Thyroid gland (tissue), 4 donors: ENCODE data around the gene CDIP1. TPM values are rescaled to one million over a fixed set of nuclear protein-coding genes. Genes with fewer than 3 reads are reported as not detected.
"Not testable (repeated sequence)": the region's sequence is repeated elsewhere in the genome, so short reads cannot be mapped to it uniquely, and the experiment has no call there.

ENCODE experiments used
- DNase-seq, 2 donors: peaks; one replicate each; pipeline ENCODE4 v3.0.0-alpha.2; 2019
- H3K27ac ChIP-seq, 3 donors: fragments of 200-600 bp; sonication (generic); 1 replicate in 2 of 3; 2 replicates in 1 of 3; pipeline ENCODE4 v1.5.1; 2016 to 2019; ENCODE audit warnings: mild to moderate bottlenecking in 1 of 3, moderate library complexity in 1 of 3
- H3K27me3 ChIP-seq: fragments of 200-600 bp; sonication (generic); one replicate; pipeline ENCODE4 v1.5.1; 2019
- H3K36me3 ChIP-seq, 2 donors: fragments of 200-600 bp; sonication (generic); one replicate each; pipeline ENCODE4 v1.5.1; 2016 to 2019
- H3K4me1 ChIP-seq, 2 donors: fragments of 200-600 bp; sonication (generic); one replicate each; pipeline ENCODE4 v1.5.1; 2017 to 2019
- H3K4me3 ChIP-seq, 3 donors: fragments of 200-600 bp; sonication (generic); replicated peaks in 1 of 3; 1 replicate in 2 of 3; 2 replicates in 1 of 3; pipeline ENCODE4 v1.5.1; 2016; ENCODE audit warnings: mild to moderate bottlenecking in 1 of 3
- H3K9me3 ChIP-seq: fragments of 200-600 bp; sonication (generic); one replicate; pipeline ENCODE4 v1.5.1; 2017
- POLR2A ChIP-seq, 2 donors: fragments of 450-650 bp; IDR thresholded peaks; one replicate each; pipeline ENCODE4 v1.6.1; 2017; ENCODE audit warnings: antibody characterized with exemption in 2 of 2, mild to moderate bottlenecking in 2 of 2, moderate library complexity in 1 of 2
- WGBS, 2 donors: methylation state at CpG; one replicate each; pipeline ENCODE4 v1.1.5; 2017; 5-methylcytosine and 5-hydroxymethylcytosine counted together
- intact Hi-C: fragments of 100-400 bp; cut with DNase I; formaldehyde crosslinking; loops from one replicate; pipeline ENCODE4 v1.15.1; 2023
- total RNA-seq, 4 donors: library from RNA; depleted of rRNA; stranded (reverse); fragments of >200 nt; gene quantifications; one replicate each; pipeline ENCODE4 v1.2.3, GENCODE V29; 2016
- TF ChIP-seq, protein P1 (sequence below), 6 experiments: fragments of 200-600 bp in 3 of 6; fragments of 450-650 bp in 3 of 6; sonication (generic) in 3 of 6; IDR thresholded peaks; one replicate each; pipeline ENCODE4 v1.5.1; 2016 to 2019; ENCODE audit warnings: antibody characterized with exemption in 6 of 6, mild to moderate bottlenecking in 2 of 6, inconsistent platforms in 1 of 6, moderate library complexity in 1 of 6

Gene CDIP1
- total RNA-seq, 4 donors from 2014 or later = 15.5 to 25.4 (median 25.2) TPM

GRCh38 chr16:4576008-4576407, 37.4 kb upstream of the CDIP1 start:
- TF ChIP-seq, protein P1, sequence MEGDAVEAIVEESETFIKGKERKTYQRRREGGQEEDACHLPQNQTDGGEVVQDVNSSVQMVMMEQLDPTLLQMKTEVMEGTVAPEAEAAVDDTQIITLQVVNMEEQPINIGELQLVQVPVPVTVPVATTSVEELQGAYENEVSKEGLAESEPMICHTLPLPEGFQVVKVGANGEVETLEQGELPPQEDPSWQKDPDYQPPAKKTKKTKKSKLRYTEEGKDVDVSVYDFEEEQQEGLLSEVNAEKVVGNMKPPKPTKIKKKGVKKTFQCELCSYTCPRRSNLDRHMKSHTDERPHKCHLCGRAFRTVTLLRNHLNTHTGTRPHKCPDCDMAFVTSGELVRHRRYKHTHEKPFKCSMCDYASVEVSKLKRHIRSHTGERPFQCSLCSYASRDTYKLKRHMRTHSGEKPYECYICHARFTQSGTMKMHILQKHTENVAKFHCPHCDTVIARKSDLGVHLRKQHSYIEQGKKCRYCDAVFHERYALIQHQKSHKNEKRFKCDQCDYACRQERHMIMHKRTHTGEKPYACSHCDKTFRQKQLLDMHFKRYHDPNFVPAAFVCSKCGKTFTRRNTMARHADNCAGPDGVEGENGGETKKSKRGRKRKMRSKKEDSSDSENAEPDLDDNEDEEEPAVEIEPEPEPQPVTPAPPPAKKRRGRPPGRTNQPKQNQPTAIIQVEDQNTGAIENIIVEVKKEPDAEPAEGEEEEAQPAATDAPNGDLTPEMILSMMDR (IDR thresholded peaks at IDR 0.05) = no peak
- no peak for TF ChIP-seq POLR2A (IDR thresholded peaks at IDR 0.05)
- Histone ChIP-seq H3K4me1 (no peaks in the 10 kb centered on the region), H3K27ac (no peak overlapping the region), H3K36me3 (no peaks in the 10 kb centered on the region), H3K9me3 (no peaks in the 10 kb centered on the region), H3K4me3 (no peak overlapping the region), H3K27me3 (no peaks in the 10 kb centered on the region)
- DNase-seq = no peak
- intact Hi-C loops = no loop called here
- WGBS, 2 donors = 95 to 99% methylated on average over 11 to 14 of the region's 15 CpGs

- WGBS, 2 donors = 73% methylated on average over 6 to 9 of the region's 11 CpGs
- Histone ChIP-seq H3K4me1 (no peaks in the 10 kb centered on the region), H3K36me3 (no peaks in the 10 kb centered on the region), H3K9me3 (no peaks in the 10 kb centered on the region), H3K27ac (no peak overlapping the region), H3K27me3 (no peaks in the 10 kb centered on the region), H3K4me3 (no peak overlapping the region)
- intact Hi-C loops = no loop called here
- TF ChIP-seq POLR2A (IDR thresholded peaks at IDR 0.05) = no peak
- TF ChIP-seq, protein P1 (IDR thresholded peaks at IDR 0.05) = no peak
- no peak for DNase-seq
Observed at GRCh38 chr16:4574919-4575705, 36.5 kb upstream of the CDIP1 start.

GRCh38 chr16:4573926-4574325, 35.4 kb upstream of the CDIP1 start:
- H3K4me1 ChIP-seq, H3K36me3 ChIP-seq, H3K27ac ChIP-seq, H3K4me3 ChIP-seq, DNase-seq, H3K9me3 ChIP-seq, intact Hi-C loops, H3K27me3 ChIP-seq: not testable (repeated sequence)
- WGBS, 2 donors = 81 to 82% methylated on average over 7 of the region's 7 CpGs

DNA sequence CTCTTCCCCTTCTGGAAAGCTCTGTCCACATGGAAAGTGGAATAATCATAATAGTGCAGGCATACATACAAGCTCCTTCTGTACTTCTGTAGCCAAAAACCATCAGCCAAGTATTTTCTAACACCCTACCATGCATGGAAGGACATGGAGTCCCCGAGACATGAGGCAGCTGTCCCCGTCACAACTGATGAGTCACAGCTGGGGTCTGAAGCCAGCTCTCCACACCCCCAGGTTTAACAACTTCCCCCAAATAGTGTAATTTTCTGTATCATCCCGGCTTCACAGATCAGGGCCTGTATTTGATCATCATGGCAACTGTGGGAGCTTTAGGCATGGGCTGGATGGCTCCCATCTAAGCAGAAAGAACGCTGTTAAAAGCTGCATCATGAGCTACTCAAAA, 34.1 kb upstream of the CDIP1 start:
- TF ChIP-seq, protein P1 (IDR thresholded peaks at IDR 0.05) = no peak
- TF ChIP-seq POLR2A (IDR thresholded peaks at IDR 0.05) = no peak
- no peak overlapping the region for H3K27ac ChIP-seq
- no peak overlapping the region for H3K4me3 ChIP-seq
- H3K4me1 ChIP-seq = no peaks in the 10 kb centered on the region
- 64 to 65% methylated on average over 4 of the region's 4 CpGs for WGBS, 2 donors
- no peaks in the 10 kb centered on the region for H3K9me3 ChIP-seq
- no peaks in the 10 kb centered on the region for H3K27me3 ChIP-seq
- DNase-seq = no peak
- no peaks in the 10 kb centered on the region for H3K36me3 ChIP-seq
- intact Hi-C loops = no loop called here

- no peaks in the 10 kb centered on the region for H3K27me3 ChIP-seq
- no peak overlapping the region for H3K4me3 ChIP-seq
- H3K9me3 ChIP-seq = no peaks in the 10 kb centered on the region
- DNase-seq = no peak
- no peak overlapping the region for H3K27ac ChIP-seq
- intact Hi-C loops = no loop called here
- WGBS, 2 donors = 79 to 80% methylated on average over 15 of the region's 15 CpGs
- no peaks in the 10 kb centered on the region for H3K4me1 ChIP-seq
- TF ChIP-seq, protein P1 (IDR thresholded peaks at IDR 0.05) = no peak
- no peak for TF ChIP-seq POLR2A (IDR thresholded peaks at IDR 0.05)
- no peaks in the 10 kb centered on the region for H3K36me3 ChIP-seq
Observed at GRCh38 chr16:4570688-4571321, 32.2 kb upstream of the CDIP1 start.
